Activated CD4-positive, alpha-beta T cell treated with anti-CD3 and anti-CD28 coated beads, Interleukin-2, Interleukin-6, amounts not matched to agents 100 ng/mL and 50 ng/mL, durations not matched to agents 16 hours and 8 hours (primary cell): Measurements from ENCODE around the gene MSH4.

ENCODE experiments used
- DNase-seq: peaks from one replicate; pipeline ENCODE4 v3.0.0-alpha.2; 2020

MSH4 gene

GRCh38 chr1:75950176-75950575, 153.5 kb downstream of the MSH4 start:
- no peak for DNase-seq

- DNase-seq = no peak
Observed at GRCh38 chr1:75952016-75952415, 155.3 kb downstream of the MSH4 start.

GRCh38 chr1:75953461-75953860, 156.8 kb downstream of the MSH4 start:
- no peak for DNase-seq

- DNase-seq = peak; percentile 3
Observed at GRCh38 chr1:75954586-75954985, 157.9 kb downstream of the MSH4 start.
